GM21528 (cell line): ENCODE measurements around the gene SMIM21.

Source experiments
- ATAC-seq: cut with Tn5 transposase; IDR thresholded peaks from one replicate; pipeline ENCODE4 v1.9.1; 2021; ENCODE audit warnings: mild to moderate bottlenecking, moderate library complexity; ENCODE audit not compliant: unreplicated experiment, low FRiP score

The SMIM21 gene

GRCh38 chr18:75428490-75428889 lies 987 bp upstream of the SMIM21 start:
- no peak for ATAC-seq

- ATAC-seq = no peak
These were observed 5.1 kb downstream of the SMIM21 start for GRCh38 chr18:75422341-75422910.

GRCh38 chr18:75421656-75422055 lies 5.8 kb downstream of the SMIM21 start:
- no peak for ATAC-seq

GRCh38 chr18:75418293-75419005 lies 9.1 kb downstream of the SMIM21 start:
- no peak for ATAC-seq

- ATAC-seq = no peak
These were observed 16.9 kb downstream of the SMIM21 start for GRCh38 chr18:75410611-75411010.

- ATAC-seq = no peak
These were observed 17.7 kb downstream of the SMIM21 start for GRCh38 chr18:75409806-75410205.

GRCh38 chr18:75408554-75409506 lies 18.7 kb downstream of the SMIM21 start:
- ATAC-seq = no peak

GRCh38 chr18:75407468-75408437 lies 19.8 kb downstream of the SMIM21 start:
- ATAC-seq = no peak

- ATAC-seq = no peak
These were observed 20.7 kb downstream of the SMIM21 start for GRCh38 chr18:75406491-75407445.

- ATAC-seq = no peak
These were observed 22.2 kb downstream of the SMIM21 start for GRCh38 chr18:75405351-75405750.

GRCh38 chr18:75400366-75400765 lies 27.1 kb downstream of the SMIM21 start:
- no peak for ATAC-seq

- no peak for ATAC-seq
These were observed 32.4 kb downstream of the SMIM21 start for GRCh38 chr18:75395137-75395536.

- ATAC-seq = no peak
These were observed 33.8 kb downstream of the SMIM21 start for GRCh38 chr18:75393721-75394120.

GRCh38 chr18:75392226-75392578 lies 35.3 kb downstream of the SMIM21 start:
- no peak for ATAC-seq

- ATAC-seq = no peak
These were observed 36.0 kb downstream of the SMIM21 start for GRCh38 chr18:75391279-75392225.

- ATAC-seq = no peak
These were observed 36.6 kb downstream of the SMIM21 start for GRCh38 chr18:75390854-75391253.

- ATAC-seq = no peak
These were observed 43.4 kb downstream of the SMIM21 start for GRCh38 chr18:75384144-75384543.
